BLaER1 treated with 17β-estradiol and CSF1 and Interleukin-3, amounts not matched to agents 10 nM and 100 nM (cell line): ENCODE data around the gene ADAMTS2.

ENCODE experiments used
- H3K27ac ChIP-seq, 11 experiments: shearing (Covaris generic); formaldehyde crosslinking; 2 replicates each; pipeline ENCODE4 v1.8.1; 2022
- H3K27me3 ChIP-seq, 11 experiments: shearing (Covaris generic); formaldehyde crosslinking; 2 replicates each; pipeline ENCODE4 v1.8.1; 2022
- H3K36me3 ChIP-seq, 11 experiments: shearing (Covaris generic); formaldehyde crosslinking; 2 replicates each; pipeline ENCODE4 v1.8.1; 2022
- H3K4me1 ChIP-seq, 10 experiments: shearing (Covaris generic); formaldehyde crosslinking; 2 replicates each; pipeline ENCODE4 v1.8.1; 2022
- H3K4me2 ChIP-seq, 11 experiments: shearing (Covaris generic); formaldehyde crosslinking; 2 replicates each; pipeline ENCODE4 v1.8.1; 2022
- H3K4me3 ChIP-seq, 10 experiments: shearing (Covaris generic); formaldehyde crosslinking; 2 replicates each; pipeline ENCODE4 v1.8.1; 2022
- H3K9ac ChIP-seq, 11 experiments: shearing (Covaris generic); formaldehyde crosslinking; 2 replicates each; pipeline ENCODE4 v1.8.1; 2022
- H3K9me3 ChIP-seq, 11 experiments: shearing (Covaris generic); formaldehyde crosslinking; replicated peaks in 1 of 11; 2 replicates each; pipeline ENCODE4 v1.8.1; 2022
- H4K20me1 ChIP-seq, 11 experiments: shearing (Covaris generic); formaldehyde crosslinking; 2 replicates each; pipeline ENCODE4 v1.8.1; 2022
- Cebpa-rat ChIP-seq, 11 experiments: shearing (Covaris generic); IDR thresholded peaks; 2 replicates each; pipeline ENCODE4 v1.8.1; 2022

ADAMTS2 gene

DNA sequence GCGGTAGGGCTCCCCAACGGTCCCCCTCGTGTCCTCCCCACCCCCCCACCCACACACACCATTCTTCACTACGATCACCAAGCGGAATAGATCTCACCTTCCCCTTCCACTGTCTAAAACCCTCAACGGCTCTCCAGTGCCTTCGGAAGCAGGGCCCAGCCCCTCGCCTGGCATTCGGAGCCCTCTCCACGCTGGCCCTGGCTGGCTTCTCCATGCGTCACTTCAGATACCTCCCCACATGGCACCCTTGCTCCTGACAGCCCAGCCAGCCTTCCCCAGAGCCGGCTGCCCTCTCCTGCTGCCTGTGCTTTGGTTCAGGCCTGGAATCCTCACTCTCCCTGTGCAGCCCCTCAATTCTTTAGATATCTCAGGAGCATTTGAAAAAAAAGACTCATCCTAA lies 158.5 kb downstream of the ADAMTS2 start:
- Histone ChIP-seq H4K20me1 (0 out of 22 replicates have a peak, but pooled peaks cover 0 to 7% (median 0%) of the 10 kb centered on the region in 11 experiments), H3K36me3 (no peaks in the 10 kb centered on the region), H3K27me3 (no peaks in the 10 kb centered on the region), H3K9ac (no peak overlapping the region), H3K4me3 (no peak overlapping the region), H3K9me3 (no peaks in the 10 kb centered on the region), H3K4me2 (no peak overlapping the region), H3K27ac (no peak overlapping the region), H3K4me1 (peaks cover 0 to 15% (median 7%) of the 10 kb centered on the region in 10 experiments; a peak in 16 of 20 replicates)
- no peak for TF ChIP-seq Cebpa-rat (IDR thresholded peaks at IDR 0.05)

DNA sequence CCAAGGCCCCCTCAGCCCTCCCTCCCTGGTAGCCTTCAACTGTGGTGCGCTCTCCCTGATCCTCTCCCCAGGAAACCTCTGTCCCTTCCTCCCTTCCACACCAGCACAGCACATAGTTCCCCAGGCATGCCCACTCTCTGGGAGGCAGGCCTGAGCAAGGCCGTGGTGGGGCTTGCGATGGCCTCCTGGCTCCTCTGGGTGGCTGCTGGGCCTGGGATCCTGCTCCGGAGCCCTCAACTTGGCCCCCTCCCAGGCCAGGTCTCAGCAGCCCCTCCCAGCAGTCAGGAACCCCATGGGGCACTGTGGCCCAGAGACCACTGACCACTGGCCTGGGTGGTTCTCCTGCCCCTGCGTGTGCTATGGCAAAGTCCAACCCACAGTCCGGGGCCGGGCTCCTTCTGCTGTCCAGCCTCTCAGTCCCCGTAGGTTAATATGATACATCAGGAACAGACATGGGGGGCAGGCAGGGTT lies 159.3 kb downstream of the ADAMTS2 start:
- 0 out of 22 replicates have a peak, but pooled peaks cover 0 to 7% (median 0%) of the 10 kb centered on the region in 11 experiments for H4K20me1 ChIP-seq

DNA sequence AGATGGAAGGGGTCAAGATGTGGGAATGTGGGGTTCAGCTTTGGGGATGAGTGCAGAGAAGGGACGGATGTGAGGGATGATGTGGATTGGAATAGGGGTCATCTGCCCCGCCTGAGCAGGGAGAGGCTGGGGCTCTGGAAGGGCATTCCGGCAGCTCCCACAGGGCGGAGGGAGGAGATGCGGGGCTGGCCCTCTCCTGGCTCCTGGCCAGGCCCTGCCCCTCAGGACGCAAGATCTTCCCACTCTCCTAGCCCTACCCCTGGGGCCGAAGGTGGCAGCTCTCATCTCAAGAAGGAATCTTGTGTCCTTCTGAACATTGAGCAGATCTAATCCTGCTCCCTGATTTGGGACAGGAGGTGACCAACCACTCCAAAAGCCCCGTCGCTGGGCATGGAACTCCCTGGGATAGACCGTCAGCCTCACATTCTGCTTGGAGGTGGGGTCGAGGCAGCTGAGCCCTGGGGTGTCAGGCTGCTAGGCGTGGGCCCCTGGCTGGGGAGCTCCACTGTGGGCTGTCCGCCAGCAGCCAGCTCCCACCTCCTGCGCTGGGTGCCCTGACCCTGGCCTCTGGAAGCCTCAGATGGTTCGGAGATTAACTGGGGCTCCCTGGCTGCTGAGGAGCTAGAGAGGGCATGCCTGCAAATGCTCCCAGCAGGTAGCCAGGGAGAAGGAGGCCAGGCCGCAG lies 159.9 kb downstream of the ADAMTS2 start:
- TF ChIP-seq Cebpa-rat (IDR thresholded peaks at IDR 0.05): no peak
- Histone ChIP-seq H3K9ac (no peak overlapping the region), H3K9me3 (peaks cover 0 to 9% (median 0%) of the 10 kb centered on the region in 11 experiments; a peak in 2 of 22 replicates), H3K4me3 (no peak overlapping the region), H3K27ac (no peak overlapping the region), H3K27me3 (no peaks in the 10 kb centered on the region), H3K4me1 (peaks cover 6 to 24% (median 15%) of the 10 kb centered on the region in 10 experiments; a peak in 19 of 20 replicates), H3K4me2 (no peak overlapping the region), H4K20me1 (0 out of 22 replicates have a peak, but pooled peaks cover 0 to 7% (median 0%) of the 10 kb centered on the region in 11 experiments), H3K36me3 (no peaks in the 10 kb centered on the region)

More for the DNA sequence above, 159.3 kb downstream of the ADAMTS2 start:
- no peak overlapping the region for H3K27ac ChIP-seq
- no peaks in the 10 kb centered on the region for H3K36me3 ChIP-seq
- H3K4me3 ChIP-seq: no peak overlapping the region
- no peak overlapping the region for H3K9ac ChIP-seq
- H3K4me1 ChIP-seq: peaks cover under 1 to 23% (median 15%) of the 10 kb centered on the region in 10 experiments; a peak in 17 of 20 replicates
- no peaks in the 10 kb centered on the region for H3K27me3 ChIP-seq
- no peak for TF ChIP-seq Cebpa-rat (IDR thresholded peaks at IDR 0.05)
- no peak overlapping the region for H3K4me2 ChIP-seq
- 0 out of 22 replicates have a peak, but pooled peaks cover 0 to 3% (median 0%) of the 10 kb centered on the region in 11 experiments for H3K9me3 ChIP-seq

DNA sequence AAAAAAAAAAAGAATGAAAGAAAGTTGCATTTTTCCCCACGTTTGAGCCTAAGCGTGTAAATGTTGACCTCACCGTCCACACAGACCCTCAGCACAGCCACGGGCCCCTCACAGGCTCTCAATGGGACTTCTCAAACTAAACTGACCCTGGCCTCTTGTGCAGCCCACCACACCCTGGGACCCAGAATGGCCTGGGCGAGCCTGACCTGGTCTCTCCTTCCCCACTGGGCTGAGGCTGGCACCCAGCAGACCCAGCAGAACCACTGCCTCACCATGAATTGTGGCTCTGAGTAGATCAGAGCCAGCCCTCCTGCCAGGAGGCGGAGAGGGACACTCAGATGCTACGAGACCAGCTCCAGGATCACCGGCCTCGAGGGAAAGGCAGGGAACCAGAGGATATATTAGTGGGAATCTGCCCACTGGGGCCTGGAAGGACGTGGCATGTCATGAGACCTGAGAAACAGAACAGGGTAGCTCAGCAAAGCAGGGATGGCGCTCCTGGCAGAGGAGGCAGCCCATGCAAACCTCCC lies 160.7 kb downstream of the ADAMTS2 start:
- Histone ChIP-seq H3K4me2 (no peak overlapping the region), H3K27ac (no peak overlapping the region), H4K20me1 (0 out of 22 replicates have a peak, but pooled peaks cover 0 to 7% (median 0%) of the 10 kb centered on the region in 11 experiments), H3K4me3 (no peak overlapping the region), H3K9me3 (peaks cover 0 to 17% (median 8%) of the 10 kb centered on the region in 11 experiments; a peak in 14 of 22 replicates), H3K36me3 (peaks cover 0 to under 1% (median 0%) of the 10 kb centered on the region in 11 experiments; a peak in 1 of 22 replicates), H3K27me3 (no peaks in the 10 kb centered on the region), H3K9ac (no peak overlapping the region), H3K4me1 (peaks cover 9 to 26% (median 17%) of the 10 kb centered on the region in 10 experiments; a peak in 19 of 20 replicates)
- no peak for TF ChIP-seq Cebpa-rat (IDR thresholded peaks at IDR 0.05)

DNA sequence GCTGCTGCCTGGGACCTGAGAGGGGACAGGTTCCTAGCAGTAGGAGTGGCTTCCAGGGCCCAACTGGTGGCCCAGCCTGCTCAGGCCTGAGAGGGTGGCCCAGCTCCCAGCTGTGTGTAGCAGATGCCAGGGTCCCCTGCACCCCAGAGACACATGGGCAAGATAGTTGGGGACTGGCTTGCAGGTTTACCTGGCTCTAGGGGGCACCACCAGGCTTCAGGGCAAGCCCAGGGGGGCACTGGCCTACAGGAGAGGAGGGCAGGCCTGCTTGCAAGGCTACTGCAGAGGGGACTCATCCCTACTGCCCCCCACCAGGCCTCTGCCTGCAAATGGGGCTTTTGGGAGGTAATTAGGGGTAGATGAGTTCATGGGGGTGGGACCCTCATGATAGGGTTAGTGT lies 161.8 kb downstream of the ADAMTS2 start:
- TF ChIP-seq Cebpa-rat (IDR thresholded peaks at IDR 0.05): no peak
- peaks cover 0 to 3% (median 0%) of the 10 kb centered on the region in 11 experiments; a peak in 1 of 22 replicates for H3K36me3 ChIP-seq
- H3K4me2 ChIP-seq: no peak overlapping the region
- no peak overlapping the region for H3K4me3 ChIP-seq
- H3K9ac ChIP-seq: no peak overlapping the region
- peaks cover 9 to 26% (median 17%) of the 10 kb centered on the region in 10 experiments; a peak in 19 of 20 replicates for H3K4me1 ChIP-seq
- H3K27me3 ChIP-seq: no peaks in the 10 kb centered on the region
- no peak overlapping the region for H3K27ac ChIP-seq
- 0 out of 22 replicates have a peak, but pooled peaks cover 0 to 7% (median 0%) of the 10 kb centered on the region in 11 experiments for H4K20me1 ChIP-seq
- H3K9me3 ChIP-seq: peaks cover 5 to 28% (median 17%) of the 10 kb centered on the region in 11 experiments; a peak in 21 of 22 replicates

DNA sequence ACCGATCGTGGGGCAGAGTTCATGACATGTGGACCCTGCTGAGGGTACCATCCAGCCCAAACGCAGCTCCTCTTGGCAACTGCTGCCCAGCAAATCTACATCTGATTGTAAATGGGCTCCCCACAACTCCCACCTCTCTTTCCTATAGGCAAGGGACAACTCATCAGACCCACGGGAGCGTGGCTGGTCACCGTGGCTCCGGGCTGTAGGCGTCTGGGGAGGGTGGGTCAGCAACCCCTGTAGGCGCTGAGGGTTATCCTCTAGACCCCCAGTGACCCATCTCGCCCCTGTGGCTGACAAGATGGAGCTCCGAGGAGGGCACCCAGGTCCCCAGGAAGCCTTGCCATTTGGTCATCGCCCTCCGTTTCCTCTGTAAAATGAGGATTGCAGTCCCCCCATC lies 162.7 kb downstream of the ADAMTS2 start:
- H3K27me3 ChIP-seq: no peaks in the 10 kb centered on the region

DNA sequence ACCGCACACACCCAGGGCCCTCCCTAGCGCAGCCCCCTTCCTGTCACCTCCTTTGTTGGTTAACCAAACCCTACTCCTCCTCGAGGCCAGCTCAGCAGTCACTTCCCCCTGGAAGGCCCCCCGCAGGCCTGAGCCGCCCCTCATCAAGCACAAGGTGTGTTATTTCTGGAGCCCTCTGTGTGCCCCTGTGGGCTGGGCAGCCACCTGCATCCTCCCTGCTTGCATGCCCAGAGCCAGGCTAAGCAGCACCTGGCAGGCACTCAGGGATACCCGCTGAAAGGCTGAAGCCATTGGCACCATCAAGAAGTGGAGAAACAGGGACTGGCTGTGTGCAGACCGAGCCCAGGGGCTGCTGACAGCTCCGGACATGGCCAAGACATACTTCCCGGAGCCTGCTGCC lies 163.3 kb downstream of the ADAMTS2 start:
- Histone ChIP-seq H3K9ac (no peak overlapping the region), H3K4me1 (peaks cover 9 to 26% (median 17%) of the 10 kb centered on the region in 10 experiments; a peak in 19 of 20 replicates), H4K20me1 (0 out of 22 replicates have a peak, but pooled peaks cover 0 to 7% (median 0%) of the 10 kb centered on the region in 11 experiments), H3K4me3 (no peak overlapping the region), H3K4me2 (peak overlapping the region; percentile 3 to 72 (median 57); a peak in 19 of 22 replicates), H3K36me3 (peaks cover 0 to 3% (median 0%) of the 10 kb centered on the region in 11 experiments; a peak in 1 of 22 replicates), H3K27me3 (no peaks in the 10 kb centered on the region), H3K27ac (no peak overlapping the region), H3K9me3 (peaks cover 5 to 33% (median 17%) of the 10 kb centered on the region in 11 experiments; a peak in 21 of 22 replicates)
- TF ChIP-seq Cebpa-rat (IDR thresholded peaks at IDR 0.05): no peak

More for the DNA sequence above, 162.7 kb downstream of the ADAMTS2 start:
- H3K4me3 ChIP-seq: no peak overlapping the region
- peaks cover 5 to 33% (median 17%) of the 10 kb centered on the region in 11 experiments; a peak in 21 of 22 replicates for H3K9me3 ChIP-seq
- H4K20me1 ChIP-seq: 0 out of 22 replicates have a peak, but pooled peaks cover 0 to 7% (median 0%) of the 10 kb centered on the region in 11 experiments
- no peak overlapping the region for H3K27ac ChIP-seq
- H3K4me2 ChIP-seq: peak overlapping the region in 8 of 11 experiments; percentile 41 to 72 (median 60); a peak in 9 of 22 replicates
- H3K36me3 ChIP-seq: peaks cover 0 to 3% (median 0%) of the 10 kb centered on the region in 11 experiments; a peak in 1 of 22 replicates
- H3K9ac ChIP-seq: no peak overlapping the region
- H3K4me1 ChIP-seq: peaks cover 9 to 26% (median 17%) of the 10 kb centered on the region in 10 experiments; a peak in 19 of 20 replicates
- TF ChIP-seq Cebpa-rat (IDR thresholded peaks at IDR 0.05): no peak

DNA sequence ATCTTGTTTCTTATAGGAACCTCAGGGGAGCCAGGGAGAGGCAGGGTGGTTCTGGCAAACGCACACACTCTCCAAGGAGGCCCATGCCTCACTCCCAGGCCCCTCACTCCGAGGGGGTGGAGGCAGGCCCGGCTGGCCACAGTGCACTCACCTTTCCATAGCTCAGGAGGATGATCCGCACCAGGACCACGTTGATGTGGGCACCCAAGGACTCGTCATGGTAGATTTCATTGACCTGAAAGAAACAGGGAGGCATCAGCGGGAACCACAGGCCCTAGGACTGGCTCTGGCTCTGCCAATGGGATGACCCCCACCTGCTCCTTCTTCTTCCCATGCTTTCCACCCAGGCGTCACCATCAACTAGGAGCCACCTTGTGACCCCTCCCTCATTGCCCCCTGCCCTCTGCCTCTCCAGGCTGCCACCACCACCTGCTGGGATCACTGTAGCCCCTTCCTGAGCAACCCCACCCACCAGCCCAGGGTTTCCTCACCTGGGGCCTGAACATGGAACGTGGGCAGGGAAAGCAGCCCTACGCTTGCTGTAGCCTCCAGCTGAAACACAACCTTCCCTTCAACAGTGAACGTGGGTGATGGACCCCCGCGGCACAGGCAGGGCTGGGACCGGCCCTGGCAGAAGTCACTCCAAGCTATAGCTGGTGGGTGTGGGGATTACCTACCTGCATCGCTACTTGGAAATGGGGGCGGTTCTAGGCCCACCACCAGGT lies 164.2 kb downstream of the ADAMTS2 start:
- H3K27me3 ChIP-seq: no peaks in the 10 kb centered on the region
- peaks cover 12 to 26% (median 17%) of the 10 kb centered on the region in 10 experiments for H3K4me1 ChIP-seq
- H3K4me3 ChIP-seq: no peak overlapping the region
- H3K9me3 ChIP-seq: peaks cover 5 to 33% (median 17%) of the 10 kb centered on the region in 11 experiments; a peak in 21 of 22 replicates
- H3K9ac ChIP-seq: no peak overlapping the region
- no peak for TF ChIP-seq Cebpa-rat (IDR thresholded peaks at IDR 0.05)
- no peak overlapping the region for H3K27ac ChIP-seq
- H3K36me3 ChIP-seq: peaks cover 0 to 3% (median 0%) of the 10 kb centered on the region in 11 experiments; a peak in 1 of 22 replicates
- H3K4me2 ChIP-seq: peak overlapping the region in 9 of 11 experiments; percentile 33 to 72 (median 59); a peak in 15 of 22 replicates
- H4K20me1 ChIP-seq: 0 out of 22 replicates have a peak, but pooled peaks cover 0 to 6% (median 0%) of the 10 kb centered on the region in 11 experiments
